ENCODE data around the gene CXCL12. TPM values are rescaled to one million over a fixed set of nuclear protein-coding genes. Genes with fewer than 3 reads are reported as not detected.

Gene CXCL12
- polyA plus RNA-seq (2013, experiment 1 of 2) = 734 TPM
- 748 TPM for polyA plus RNA-seq (2013, experiment 2 of 2)

DNA sequence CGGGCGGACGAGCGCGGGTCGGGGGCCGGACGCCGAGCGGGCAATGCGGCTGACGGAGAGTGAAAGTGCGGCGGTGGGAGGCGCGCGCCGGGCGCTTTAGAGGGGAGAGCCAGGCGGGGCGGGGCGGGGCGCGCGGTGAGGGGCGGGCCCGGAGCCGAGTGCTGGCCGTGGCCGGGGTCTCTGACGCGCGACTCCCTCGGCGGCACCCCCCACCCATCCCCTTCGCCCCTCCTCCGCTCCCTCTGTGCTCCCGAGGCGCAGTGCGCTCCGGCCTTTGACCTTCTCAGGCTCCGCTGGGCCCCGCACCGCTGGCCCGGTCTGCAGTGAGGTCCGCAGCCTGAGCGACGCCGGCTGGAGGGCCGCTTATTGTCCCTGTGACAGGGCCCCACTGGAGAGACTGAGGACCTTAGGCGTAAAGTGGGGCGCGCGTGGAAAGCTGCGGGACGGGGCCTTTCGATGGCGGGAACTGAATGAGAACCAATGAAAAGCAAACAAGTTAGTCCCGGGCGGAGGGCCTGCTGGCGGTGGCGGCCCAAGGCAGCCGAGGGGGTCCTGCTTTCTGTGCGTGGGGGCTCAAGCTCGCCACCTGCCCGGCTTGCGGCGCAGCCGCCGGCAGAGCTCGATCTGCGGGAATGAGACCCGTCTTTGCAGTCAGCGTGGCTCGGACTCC is at the start of gene CXCL12:
CXCL12 (minus strand) TSS at position 72 of the 670 bp plus-strand sequence. CDS start 92 bp downstream, outside the sequence.
- H4K91ac ChIP-seq (ENCODE audit: low read length) = peak within 1 kb of the TSS; percentile 84
- H2BK5ac ChIP-seq (ENCODE audit: low read depth, low read length, poor library complexity, severe bottlenecking) = no peak within 1 kb of the TSS
- peak within 1 kb of the TSS; percentile 74 to 89 for H3K4me3 ChIP-seq (ENCODE audit: insufficient read depth in 1 of 2, low read depth in 1 of 2, low read length in 2 of 2)
- peak within 1 kb of the TSS; percentile 68 for H2BK15ac ChIP-seq (ENCODE audit: low read depth, poor library complexity, severe bottlenecking)
- peak within 1 kb of the TSS; percentile 18 for H2AK5ac ChIP-seq (ENCODE audit: low read length, severe bottlenecking)
- H3K4ac ChIP-seq (ENCODE audit: low read depth in 1 of 2, low read length in 2 of 2) = peak within 1 kb of the TSS; percentile 47 to 71
- H3K27me3 ChIP-seq (ENCODE audit: control insufficient read depth in 1 of 2, insufficient read depth in 1 of 2, low read length in 2 of 2) = peaks cover 3 to 11% of the 10 kb centered on the region in 2 experiments
- H3K9ac ChIP-seq (ENCODE audit: low read length) = peak within 1 kb of the TSS; percentile 91
- no peaks in the 10 kb centered on the region for H3K9me3 ChIP-seq (ENCODE audit: control insufficient read depth, low read length)
- H3K18ac ChIP-seq (ENCODE audit: low read depth in 1 of 2, low read length in 2 of 2) = peak within 1 kb of the TSS; percentile 65 to 79
- no peak within 1 kb of the TSS for H3K27ac ChIP-seq (ENCODE audit: low read length, poor library complexity, severe bottlenecking)
- peak within 1 kb of the TSS; percentile 93 for H3K4me2 ChIP-seq (ENCODE audit: low read length, poor library complexity, severe bottlenecking)
- H3K79me1 ChIP-seq (replicated peaks; ENCODE audit: low read length, poor library complexity, severe bottlenecking) = peaks cover 10% of the 10 kb centered on the region
- peak within 1 kb of the TSS in 1 of 2 experiments; percentile 78 for H3K14ac ChIP-seq (ENCODE audit: low read length in 2 of 2)
- 5% methylated on average over 47 of the region's 75 CpGs for WGBS
- peak; percentile 29 for DNase-seq
- peaks cover 0 to 8% of the 10 kb centered on the region in 2 experiments for H3K36me3 ChIP-seq (ENCODE audit: control insufficient read depth in 1 of 2, insufficient read depth in 2 of 2, low read depth in 1 of 2, low read length in 2 of 2)
- peak within 1 kb of the TSS; percentile 53 for H4K8ac ChIP-seq (ENCODE audit: low read length)
- peak within 1 kb of the TSS in 1 of 2 experiments; percentile 75 for H2BK12ac ChIP-seq (ENCODE audit: low read length in 2 of 2)
- peaks cover 36% of the 10 kb centered on the region for H3K4me1 ChIP-seq (ENCODE audit: control insufficient read depth, insufficient read depth, low read depth, low read length)
- no peak within 1 kb of the TSS for H2AFZ ChIP-seq (ENCODE audit: low read depth, low read length)
- peak within 1 kb of the TSS in 1 of 2 experiments; percentile 57 for H3K23ac ChIP-seq (ENCODE audit: low read length in 2 of 2)
- peak within 1 kb of the TSS; percentile 59 for H2BK120ac ChIP-seq (ENCODE audit: low read depth, low read length)

DNA sequence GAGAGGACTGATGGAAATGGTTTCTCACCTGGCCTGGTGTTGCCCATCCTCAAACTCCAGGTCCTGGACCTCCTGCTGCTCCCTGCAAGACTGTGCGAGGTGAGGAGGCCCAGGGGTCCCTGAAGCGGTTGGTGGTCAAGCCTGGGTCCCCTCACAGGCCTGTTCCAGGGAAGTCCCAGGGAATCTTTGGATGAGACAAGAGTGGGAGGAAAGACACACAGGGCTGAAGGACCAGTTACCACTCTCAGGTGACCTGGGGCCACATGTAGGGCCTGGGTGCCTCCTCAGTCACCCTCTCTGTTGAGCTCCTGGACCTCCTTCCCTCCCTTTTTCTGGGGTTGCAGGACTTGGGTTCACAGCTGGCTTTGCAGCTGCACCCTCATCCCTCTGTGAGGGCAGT is 42.6 kb upstream of the CXCL12 start:
- Histone ChIP-seq H2AK5ac (ENCODE audit: low read length, severe bottlenecking) (no peak overlapping the region), H2BK15ac (ENCODE audit: low read depth, poor library complexity, severe bottlenecking) (no peak overlapping the region)

DNA sequence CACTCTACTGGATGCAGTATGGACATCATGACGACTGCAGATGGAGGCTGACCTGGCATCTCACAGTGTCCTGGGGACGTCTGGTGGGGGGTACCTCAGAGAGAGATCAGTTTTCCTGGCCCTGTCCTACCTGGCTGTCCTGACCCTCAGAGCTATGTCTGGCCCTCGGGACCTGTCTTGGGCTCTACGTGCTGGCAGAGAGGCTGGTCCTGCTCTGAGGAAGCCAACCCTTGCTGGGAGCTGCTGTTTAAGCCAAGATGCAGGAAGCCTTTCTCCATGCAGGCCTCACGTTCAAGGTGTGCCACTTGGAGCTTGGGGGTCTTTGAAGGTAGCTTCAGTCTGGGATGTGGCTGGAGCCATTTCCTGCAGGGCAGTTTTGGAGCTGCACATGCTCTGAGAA is 42.1 kb upstream of the CXCL12 start:
- H3K4me2 ChIP-seq (ENCODE audit: low read length, poor library complexity, severe bottlenecking) = no peak overlapping the region
- H3K4me3 ChIP-seq (ENCODE audit: insufficient read depth in 1 of 2, low read depth in 1 of 2, low read length in 2 of 2) = no peak overlapping the region
- H3K18ac ChIP-seq (ENCODE audit: low read depth in 1 of 2, low read length in 2 of 2) = no peak overlapping the region
- H2AK5ac ChIP-seq (ENCODE audit: low read length, severe bottlenecking) = no peak overlapping the region
- H2AFZ ChIP-seq (ENCODE audit: low read depth, low read length) = no peak overlapping the region
- H2BK120ac ChIP-seq (ENCODE audit: low read depth, low read length) = no peak overlapping the region
- no peak overlapping the region for H3K23ac ChIP-seq (ENCODE audit: low read length in 2 of 2)
- no peak overlapping the region for H4K91ac ChIP-seq (ENCODE audit: low read length)
- no peak for DNase-seq
- no peak overlapping the region for H3K27ac ChIP-seq (ENCODE audit: low read length, poor library complexity, severe bottlenecking)
- H2BK12ac ChIP-seq (ENCODE audit: low read length in 2 of 2) = no peak overlapping the region
- no peak overlapping the region for H3K14ac ChIP-seq (ENCODE audit: low read length in 2 of 2)
- H3K9ac ChIP-seq (ENCODE audit: low read length) = no peak overlapping the region
- H4K8ac ChIP-seq (ENCODE audit: low read length) = no peak overlapping the region
- no peak overlapping the region for H3K4ac ChIP-seq (ENCODE audit: low read depth in 1 of 2, low read length in 2 of 2)
- no peaks in the 10 kb centered on the region for H3K36me3 ChIP-seq (ENCODE audit: control insufficient read depth in 1 of 2, insufficient read depth in 2 of 2, low read depth in 1 of 2, low read length in 2 of 2)
- 63% methylated on average over 5 of the region's 5 CpGs for WGBS
- H3K9me3 ChIP-seq (ENCODE audit: control insufficient read depth, low read length) = peaks cover 5% of the 10 kb centered on the region
- no peaks in the 10 kb centered on the region for H3K79me1 ChIP-seq (replicated peaks; ENCODE audit: low read length, poor library complexity, severe bottlenecking)
- H3K27me3 ChIP-seq (ENCODE audit: control insufficient read depth in 1 of 2, insufficient read depth in 1 of 2, low read length in 2 of 2) = peaks cover 4 to 30% of the 10 kb centered on the region in 2 experiments
- no peak overlapping the region for H2BK15ac ChIP-seq (ENCODE audit: low read depth, poor library complexity, severe bottlenecking)
- H3K4me1 ChIP-seq (ENCODE audit: control insufficient read depth, insufficient read depth, low read depth, low read length) = no peaks in the 10 kb centered on the region
- no peak overlapping the region for H2BK5ac ChIP-seq (ENCODE audit: low read depth, low read length, poor library complexity, severe bottlenecking)

More for the DNA sequence above, 42.6 kb upstream of the CXCL12 start:
- H3K27ac ChIP-seq (ENCODE audit: low read length, poor library complexity, severe bottlenecking) = no peak overlapping the region
- DNase-seq = no peak
- no peak overlapping the region for H3K18ac ChIP-seq (ENCODE audit: low read depth in 1 of 2, low read length in 2 of 2)
- H3K14ac ChIP-seq (ENCODE audit: low read length in 2 of 2) = no peak overlapping the region
- no peak overlapping the region for H4K8ac ChIP-seq (ENCODE audit: low read length)
- no peak overlapping the region for H2AFZ ChIP-seq (ENCODE audit: low read depth, low read length)
- H3K4me1 ChIP-seq (ENCODE audit: control insufficient read depth, insufficient read depth, low read depth, low read length) = no peaks in the 10 kb centered on the region
- no peak overlapping the region for H2BK120ac ChIP-seq (ENCODE audit: low read depth, low read length)
- no peak overlapping the region for H3K9ac ChIP-seq (ENCODE audit: low read length)
- no peaks in the 10 kb centered on the region for H3K36me3 ChIP-seq (ENCODE audit: control insufficient read depth in 1 of 2, insufficient read depth in 2 of 2, low read depth in 1 of 2, low read length in 2 of 2)
- WGBS = 70% methylated on average over 2 of the region's 2 CpGs
- no peak overlapping the region for H3K4ac ChIP-seq (ENCODE audit: low read depth in 1 of 2, low read length in 2 of 2)
- H2BK5ac ChIP-seq (ENCODE audit: low read depth, low read length, poor library complexity, severe bottlenecking) = no peak overlapping the region
- H3K79me1 ChIP-seq (replicated peaks; ENCODE audit: low read length, poor library complexity, severe bottlenecking) = no peaks in the 10 kb centered on the region
- no peak overlapping the region for H3K4me2 ChIP-seq (ENCODE audit: low read length, poor library complexity, severe bottlenecking)
- H4K91ac ChIP-seq (ENCODE audit: low read length) = no peak overlapping the region
- H3K9me3 ChIP-seq (ENCODE audit: control insufficient read depth, low read length) = peaks cover 5% of the 10 kb centered on the region
- H3K27me3 ChIP-seq (ENCODE audit: control insufficient read depth in 1 of 2, insufficient read depth in 1 of 2, low read length in 2 of 2) = peaks cover 4 to 25% of the 10 kb centered on the region in 2 experiments
- H3K4me3 ChIP-seq (ENCODE audit: insufficient read depth in 1 of 2, low read depth in 1 of 2, low read length in 2 of 2) = no peak overlapping the region
- H3K23ac ChIP-seq (ENCODE audit: low read length in 2 of 2) = no peak overlapping the region
- H2BK12ac ChIP-seq (ENCODE audit: low read length in 2 of 2) = no peak overlapping the region

DNA sequence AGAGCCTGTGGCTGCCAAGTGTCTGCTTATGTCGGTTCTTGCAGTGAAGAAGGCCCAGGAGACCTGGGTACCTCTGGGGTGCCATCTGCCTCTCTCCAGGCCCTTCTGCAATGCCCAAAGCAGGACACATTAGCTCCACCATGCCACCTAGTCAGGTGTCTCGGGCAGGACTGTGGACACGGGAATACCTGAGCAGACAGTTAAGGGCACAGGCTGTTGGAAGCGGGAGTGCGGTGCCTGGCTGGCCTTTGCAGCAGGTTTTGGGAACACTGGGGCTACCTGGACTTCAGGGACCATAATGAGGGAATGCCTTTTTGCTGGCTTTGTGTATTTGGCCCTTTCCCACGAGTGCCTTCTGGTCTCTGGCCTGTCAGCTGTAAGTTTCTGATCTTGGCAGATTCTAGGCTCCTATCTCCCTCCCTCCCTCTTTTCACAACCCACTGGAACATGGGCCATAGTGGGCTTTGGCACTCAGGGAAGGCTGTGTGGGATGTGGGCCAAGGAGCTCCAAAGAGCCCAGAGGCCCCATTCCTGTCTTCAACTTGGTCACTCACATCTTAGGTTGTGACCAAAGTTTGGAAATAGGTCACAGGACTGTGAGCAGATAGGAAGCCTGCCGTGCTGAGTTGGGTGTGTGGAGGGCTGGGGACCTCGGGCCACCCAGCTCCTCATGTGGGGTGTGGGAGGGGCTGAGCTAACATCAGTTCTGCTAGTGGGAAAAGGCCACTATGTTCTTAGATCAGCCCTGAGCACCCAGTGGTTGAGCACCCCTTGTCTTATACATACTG is 41.5 kb upstream of the CXCL12 start:
- WGBS = 86% methylated on average over 7 of the region's 8 CpGs
- Histone ChIP-seq H3K4me2 (ENCODE audit: low read length, poor library complexity, severe bottlenecking) (no peak overlapping the region), H4K8ac (ENCODE audit: low read length) (no peak overlapping the region), H3K18ac (ENCODE audit: low read depth in 1 of 2, low read length in 2 of 2) (no peak overlapping the region), H3K4ac (ENCODE audit: low read depth in 1 of 2, low read length in 2 of 2) (no peak overlapping the region), H4K91ac (ENCODE audit: low read length) (no peak overlapping the region), H3K27ac (ENCODE audit: low read length, poor library complexity, severe bottlenecking) (no peak overlapping the region), H2BK12ac (ENCODE audit: low read length in 2 of 2) (no peak overlapping the region), H2BK120ac (ENCODE audit: low read depth, low read length) (no peak overlapping the region), H2AFZ (ENCODE audit: low read depth, low read length) (no peak overlapping the region), H3K4me3 (ENCODE audit: insufficient read depth in 1 of 2, low read depth in 1 of 2, low read length in 2 of 2) (no peak overlapping the region), H3K9me3 (ENCODE audit: control insufficient read depth, low read length) (peaks cover 5% of the 10 kb centered on the region), H3K79me1 (replicated peaks; ENCODE audit: low read length, poor library complexity, severe bottlenecking) (no peaks in the 10 kb centered on the region), H2BK15ac (ENCODE audit: low read depth, poor library complexity, severe bottlenecking) (no peak overlapping the region), H2BK5ac (ENCODE audit: low read depth, low read length, poor library complexity, severe bottlenecking) (no peak overlapping the region), H2AK5ac (ENCODE audit: low read length, severe bottlenecking) (no peak overlapping the region), H3K14ac (ENCODE audit: low read length in 2 of 2) (no peak overlapping the region), H3K27me3 (ENCODE audit: control insufficient read depth in 1 of 2, insufficient read depth in 1 of 2, low read length in 2 of 2) (peaks cover 4 to 34% of the 10 kb centered on the region in 2 experiments), H3K9ac (ENCODE audit: low read length) (no peak overlapping the region), H3K36me3 (ENCODE audit: control insufficient read depth in 1 of 2, insufficient read depth in 2 of 2, low read depth in 1 of 2, low read length in 2 of 2) (no peaks in the 10 kb centered on the region), H3K4me1 (ENCODE audit: control insufficient read depth, insufficient read depth, low read depth, low read length) (no peaks in the 10 kb centered on the region), H3K23ac (ENCODE audit: low read length in 2 of 2) (no peak overlapping the region)
- no peak for DNase-seq

All from mesenchymal stem cell (in vitro differentiated cells and primary cell).